GM23248 (cell line): Measurements from ENCODE around the gene TENM4. TPM values are rescaled to one million over a fixed set of nuclear protein-coding genes. Genes with fewer than 3 reads are reported as not detected.

ENCODE experiments used
- DNase-seq: peaks from one replicate; pipeline ENCODE4 v3.0.0-alpha.2; 2015
- H2AFZ ChIP-seq: fragments of 200-600 bp; sonication (generic); 2 replicates; pipeline ENCODE4 v1.6.1; 2016; ENCODE audit warnings: antibody characterized with exemption
- H3F3A ChIP-seq: fragments of 200-600 bp; sonication (generic); 2 replicates; pipeline ENCODE4 v1.6.1; 2016; ENCODE audit warnings: mild to moderate bottlenecking, antibody characterized with exemption, mixed run types; ENCODE audit not compliant: insufficient read depth
- H3K27ac ChIP-seq: fragments of 200-600 bp; sonication (generic); 2 replicates; pipeline ENCODE4 v1.5.1; 2016; ENCODE audit warnings: mild to moderate bottlenecking
- H3K27me3 ChIP-seq: fragments of 200-600 bp; sonication (generic); replicated peaks from 2 replicates; pipeline ENCODE4 v1.6.1; 2016; ENCODE audit warnings: mild to moderate bottlenecking; ENCODE audit not compliant: insufficient read depth
- H3K36me3 ChIP-seq: fragments of 200-600 bp; sonication (generic); 2 replicates; pipeline ENCODE4 v1.6.1; 2016; ENCODE audit warnings: low read depth, mild to moderate bottlenecking
- H3K4me1 ChIP-seq: fragments of 200-600 bp; sonication (generic); 2 replicates; pipeline ENCODE4 v1.6.1; 2016; ENCODE audit warnings: mild to moderate bottlenecking; ENCODE audit not compliant: insufficient read depth
- H3K4me2 ChIP-seq: fragments of 200-600 bp; sonication (generic); one replicate; pipeline ENCODE4 v1.6.1; 2016; ENCODE audit warnings: mild to moderate bottlenecking; ENCODE audit not compliant: unreplicated experiment
- H3K4me3 ChIP-seq: fragments of 200-600 bp; sonication (generic); 2 replicates; pipeline ENCODE4 v1.5.1; 2016; ENCODE audit warnings: mild to moderate bottlenecking
- H3K79me2 ChIP-seq: fragments of 200-600 bp; sonication (generic); 2 replicates; pipeline ENCODE4 v1.6.1; 2016; ENCODE audit warnings: mild to moderate bottlenecking; ENCODE audit not compliant: insufficient read depth
- H3K9ac ChIP-seq: fragments of 200-600 bp; sonication (generic); 2 replicates; pipeline ENCODE4 v1.6.1; 2016; ENCODE audit warnings: mild to moderate bottlenecking
- H3K9me2 ChIP-seq: fragments of 200-600 bp; sonication (generic); 2 replicates; pipeline ENCODE4 v1.6.1; 2016; ENCODE audit warnings: mixed run types, mild to moderate bottlenecking, moderate library complexity; ENCODE audit not compliant: insufficient read depth
- H3K9me3 ChIP-seq: fragments of 200-600 bp; sonication (generic); one replicate; pipeline ENCODE4 v1.6.1; 2017; ENCODE audit warnings: low read depth
- H4K20me1 ChIP-seq: fragments of 200-600 bp; sonication (generic); 2 replicates; pipeline ENCODE4 v1.6.0; 2016; ENCODE audit not compliant: insufficient read depth
- EZH2 ChIP-seq: fragments of 200-600 bp; sonication (generic); IDR thresholded peaks from 2 replicates; pipeline ENCODE4 v1.6.1; 2018; ENCODE audit warnings: antibody characterized with exemption, mild to moderate bottlenecking; ENCODE audit not compliant: insufficient read depth, poor library complexity, severe bottlenecking
- EZH2phosphoT487 ChIP-seq: fragments of 200-600 bp; sonication (generic); IDR thresholded peaks from 2 replicates; pipeline ENCODE4 v1.6.1; 2018; ENCODE audit warnings: antibody characterized with exemption, moderate library complexity, mild to moderate bottlenecking, low read depth; ENCODE audit not compliant: insufficient read depth
- WGBS, 2 experiments: methylation state at CpG; one replicate each; pipeline ENCODE4 v1.1.6; 2015 to 2017; ENCODE audit warnings: low lambda C conversion rate in 2 of 2, low coverage in 1 of 2; ENCODE audit errors: missing lambda C conversion rate in 2 of 2; 5-methylcytosine and 5-hydroxymethylcytosine counted together
- in situ Hi-C: fragments of 300-500 bp; cut with MboI; formaldehyde crosslinking; loops from 2 replicates; pipeline ENCODE4 v1.15.0; 2020
- polyA plus RNA-seq: library from polyadenylated mRNA; unstranded; fragments of >200 nt; fragmentation: Nextera tagmentation; extraction: Ambion mirVana; gene quantifications from 2 replicates; pipeline ENCODE4 v1.2.1, GENCODE V29; 2016
- total RNA-seq: library from RNA; depleted of rRNA; stranded (reverse); fragments of >200 nt; shearing (Covaris generic); gene quantifications from 2 replicates; pipeline ENCODE4 v1.2.3, GENCODE V29; 2014

TENM4 gene
- total and polyA plus RNA-seq, 2 experiments from 2014 or later: 0.11 to 0.48 TPM

GRCh38 chr11:78689585-78690153 lies 751.2 kb downstream of the TENM4 start:
- TF ChIP-seq EZH2phosphoT487 (no peak), EZH2 (no peak)

GRCh38 chr11:78689101-78689500 lies 751.7 kb downstream of the TENM4 start:
- in situ Hi-C loops: no loop called here
- H2AFZ ChIP-seq: no peak overlapping the region
- H3F3A ChIP-seq: no peaks in the 10 kb centered on the region
- no peaks in the 10 kb centered on the region for H3K79me2 ChIP-seq
- no peak overlapping the region for H3K4me2 ChIP-seq
- no peaks in the 10 kb centered on the region for H3K36me3 ChIP-seq
- no peak overlapping the region for H3K27ac ChIP-seq
- no peaks in the 10 kb centered on the region for H3K9me2 ChIP-seq
- no peaks in the 10 kb centered on the region for H3K9me3 ChIP-seq
- H4K20me1 ChIP-seq: no peaks in the 10 kb centered on the region
- no peak for DNase-seq
- H3K9ac ChIP-seq: no peak overlapping the region
- WGBS, 2 experiments: 37 to 47% methylated on average over 3 of the region's 3 CpGs
- TF ChIP-seq EZH2phosphoT487 (no peak), EZH2 (no peak)
- H3K4me1 ChIP-seq: no peaks in the 10 kb centered on the region
- H3K27me3 ChIP-seq: 0 out of 2 replicates have a peak, but pooled peaks cover 7% of the 10 kb centered on the region
- no peak overlapping the region for H3K4me3 ChIP-seq

More at GRCh38 chr11:78689585-78690153, 751.2 kb downstream of the TENM4 start:
- Histone ChIP-seq H2AFZ (no peak overlapping the region), H4K20me1 (no peaks in the 10 kb centered on the region), H3K4me3 (no peak overlapping the region), H3K36me3 (no peaks in the 10 kb centered on the region), H3K4me1 (no peaks in the 10 kb centered on the region), H3K4me2 (no peak overlapping the region), H3K27ac (no peak overlapping the region), H3K79me2 (no peaks in the 10 kb centered on the region), H3K9ac (no peak overlapping the region), H3K27me3 (0 out of 2 replicates have a peak, but pooled peaks cover 7% of the 10 kb centered on the region), H3K9me2 (no peaks in the 10 kb centered on the region), H3K9me3 (no peaks in the 10 kb centered on the region), H3F3A (no peaks in the 10 kb centered on the region)
- WGBS, 2 experiments: 27 to 34% methylated on average over 5 of the region's 5 CpGs
- DNase-seq: no peak
- in situ Hi-C loops: no loop called here

- Histone ChIP-seq H3K9me2 (no peaks in the 10 kb centered on the region), H3K36me3 (no peaks in the 10 kb centered on the region), H3F3A (no peaks in the 10 kb centered on the region), H2AFZ (no peak overlapping the region), H3K27ac (no peak overlapping the region), H3K4me1 (no peaks in the 10 kb centered on the region), H3K9ac (no peak overlapping the region), H3K4me3 (no peak overlapping the region), H4K20me1 (no peaks in the 10 kb centered on the region), H3K27me3 (0 out of 2 replicates have a peak, but pooled peaks cover 7% of the 10 kb centered on the region), H3K79me2 (no peaks in the 10 kb centered on the region), H3K4me2 (no peak overlapping the region), H3K9me3 (no peaks in the 10 kb centered on the region)
- in situ Hi-C loops: no loop called here
- no peak for DNase-seq
- no peak for TF ChIP-seq EZH2phosphoT487
- no peak for TF ChIP-seq EZH2
- 17 to 24% methylated on average over 1 of the region's 1 CpG for WGBS, 2 experiments
These were observed 752.4 kb downstream of the TENM4 start for GRCh38 chr11:78688460-78688859.

GRCh38 chr11:78685156-78685555 lies 755.7 kb downstream of the TENM4 start:
- no peaks in the 10 kb centered on the region for H3K9me3 ChIP-seq
- no peaks in the 10 kb centered on the region for H4K20me1 ChIP-seq
- H3K4me2 ChIP-seq: no peak overlapping the region
- H3K27ac ChIP-seq: no peak overlapping the region
- H3K9me2 ChIP-seq: no peaks in the 10 kb centered on the region
- H3F3A ChIP-seq: no peaks in the 10 kb centered on the region
- no peaks in the 10 kb centered on the region for H3K36me3 ChIP-seq
- no peak overlapping the region for H3K9ac ChIP-seq
- no peak for DNase-seq
- H3K27me3 ChIP-seq: no peaks in the 10 kb centered on the region
- TF ChIP-seq EZH2 (no peak), EZH2phosphoT487 (no peak)
- 16 to 20% methylated on average over 3 of the region's 3 CpGs for WGBS, 2 experiments
- no peaks in the 10 kb centered on the region for H3K79me2 ChIP-seq
- in situ Hi-C loops: no loop called here
- no peak overlapping the region for H3K4me3 ChIP-seq
- no peaks in the 10 kb centered on the region for H3K4me1 ChIP-seq
- H2AFZ ChIP-seq: no peak overlapping the region

- in situ Hi-C loops: no loop called here
- no peak overlapping the region for H3K4me2 ChIP-seq
- H3K9ac ChIP-seq: no peak overlapping the region
- H3K27me3 ChIP-seq: no peaks in the 10 kb centered on the region
- 56 to 62% methylated on average over 2 of the region's 2 CpGs for WGBS, 2 experiments
- H4K20me1 ChIP-seq: no peaks in the 10 kb centered on the region
- H3K4me1 ChIP-seq: no peaks in the 10 kb centered on the region
- no peak overlapping the region for H2AFZ ChIP-seq
- no peaks in the 10 kb centered on the region for H3K36me3 ChIP-seq
- no peaks in the 10 kb centered on the region for H3K9me2 ChIP-seq
- DNase-seq: no peak
- no peak overlapping the region for H3K4me3 ChIP-seq
- no peak for TF ChIP-seq EZH2phosphoT487
- TF ChIP-seq EZH2: no peak
- H3F3A ChIP-seq: no peaks in the 10 kb centered on the region
- no peak overlapping the region for H3K27ac ChIP-seq
- no peaks in the 10 kb centered on the region for H3K9me3 ChIP-seq
- no peaks in the 10 kb centered on the region for H3K79me2 ChIP-seq
These were observed 756.5 kb downstream of the TENM4 start for GRCh38 chr11:78684377-78684776.
